Thyroid gland (tissue), 4 donors: ENCODE results near the gene GPHA2.

Source experiments
- POLR2A ChIP-seq, 2 donors: fragments of 450-650 bp; IDR thresholded peaks; one replicate each; pipeline ENCODE4 v1.6.1; 2017; ENCODE audit warnings: antibody characterized with exemption in 2 of 2, mild to moderate bottlenecking in 2 of 2, moderate library complexity in 1 of 2
- TF ChIP-seq, protein P1 (sequence below), 6 experiments: fragments of 200-600 bp in 3 of 6; fragments of 450-650 bp in 3 of 6; sonication (generic) in 3 of 6; IDR thresholded peaks; one replicate each; pipeline ENCODE4 v1.5.1; 2016 to 2019; ENCODE audit warnings: antibody characterized with exemption in 6 of 6, mild to moderate bottlenecking in 2 of 6, inconsistent platforms in 1 of 6, moderate library complexity in 1 of 6

GRCh38 chr11:64924910-64925284 is 10.8 kb downstream of the GPHA2 start:
- TF ChIP-seq POLR2A (IDR thresholded peaks at IDR 0.05): no peak
- TF ChIP-seq, protein P1, sequence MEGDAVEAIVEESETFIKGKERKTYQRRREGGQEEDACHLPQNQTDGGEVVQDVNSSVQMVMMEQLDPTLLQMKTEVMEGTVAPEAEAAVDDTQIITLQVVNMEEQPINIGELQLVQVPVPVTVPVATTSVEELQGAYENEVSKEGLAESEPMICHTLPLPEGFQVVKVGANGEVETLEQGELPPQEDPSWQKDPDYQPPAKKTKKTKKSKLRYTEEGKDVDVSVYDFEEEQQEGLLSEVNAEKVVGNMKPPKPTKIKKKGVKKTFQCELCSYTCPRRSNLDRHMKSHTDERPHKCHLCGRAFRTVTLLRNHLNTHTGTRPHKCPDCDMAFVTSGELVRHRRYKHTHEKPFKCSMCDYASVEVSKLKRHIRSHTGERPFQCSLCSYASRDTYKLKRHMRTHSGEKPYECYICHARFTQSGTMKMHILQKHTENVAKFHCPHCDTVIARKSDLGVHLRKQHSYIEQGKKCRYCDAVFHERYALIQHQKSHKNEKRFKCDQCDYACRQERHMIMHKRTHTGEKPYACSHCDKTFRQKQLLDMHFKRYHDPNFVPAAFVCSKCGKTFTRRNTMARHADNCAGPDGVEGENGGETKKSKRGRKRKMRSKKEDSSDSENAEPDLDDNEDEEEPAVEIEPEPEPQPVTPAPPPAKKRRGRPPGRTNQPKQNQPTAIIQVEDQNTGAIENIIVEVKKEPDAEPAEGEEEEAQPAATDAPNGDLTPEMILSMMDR (IDR thresholded peaks at IDR 0.05): no peak
